Thymus (tissue), 11 donors: ENCODE data around the gene SMIM14. TPM values are rescaled to one million over a fixed set of nuclear protein-coding genes. Genes with fewer than 3 reads are reported as not detected.

Experiments used
- DNase-seq, 9 donors: peaks; one replicate each; pipeline ENCODE4 v3.0.0-alpha.2; 2013; ENCODE audit warnings: low spot score in 9 of 9, low read depth in 6 of 9, missing footprints in 1 of 9
- H3K27ac ChIP-seq, 2 donors: one replicate each; pipeline ENCODE4 v1.5.1; 2013; ENCODE audit warnings: control low read depth in 1 of 2, low read depth in 1 of 2, low read length in 1 of 2, mild to moderate bottlenecking in 1 of 2, moderate library complexity in 1 of 2
- H3K27me3 ChIP-seq, 2 donors: one replicate each; pipeline ENCODE4 v1.5.1; 2013; ENCODE audit warnings: low read length in 1 of 2; ENCODE audit not compliant: control insufficient read depth in 2 of 2, insufficient read depth in 1 of 2
- H3K36me3 ChIP-seq, 2 donors: one replicate each; pipeline ENCODE4 v1.5.1; 2013; ENCODE audit warnings: low read length in 1 of 2, mild to moderate bottlenecking in 1 of 2, moderate library complexity in 1 of 2; ENCODE audit not compliant: control insufficient read depth in 2 of 2, insufficient read depth in 2 of 2
- H3K4me1 ChIP-seq, 2 donors: one replicate each; pipeline ENCODE4 v1.5.1; 2013; ENCODE audit warnings: low read length in 2 of 2; ENCODE audit not compliant: control insufficient read depth in 2 of 2, insufficient read depth in 2 of 2
- H3K4me3 ChIP-seq, 2 donors: one replicate each; pipeline ENCODE4 v1.5.1; 2013; ENCODE audit warnings: low read length in 2 of 2, control low read depth in 1 of 2, mild to moderate bottlenecking in 1 of 2
- H3K9me3 ChIP-seq, 2 donors: one replicate each; pipeline ENCODE4 v1.5.1; 2013; ENCODE audit warnings: low read length in 1 of 2, mild to moderate bottlenecking in 1 of 2; ENCODE audit not compliant: control insufficient read depth in 2 of 2, insufficient read depth in 1 of 2
- WGBS: extraction: QIAGEN DNeasy Blood & Tissue Kit; methylation state at CpG from one replicate; pipeline ENCODE4 v1.1.7; 2013; 5-methylcytosine and 5-hydroxymethylcytosine counted together
- polyA plus RNA-seq: library from polyadenylated mRNA; stranded (reverse); fragments of 200-250 nt; gene quantifications from one replicate; pipeline ENCODE4 v1.2.3, GENCODE V29; 2013
- total RNA-seq: library from RNA; stranded (reverse); fragments of 120-200 nt; gene quantifications from one replicate; pipeline ENCODE4 v1.2.4, GENCODE V29; 2013
- donor health status: healthy.

The SMIM14 gene
- total and polyA plus RNA-seq, 2 donors, result 13.0 to 42.0 TPM

GRCh38 chr4:39596971-39597370, 41.7 kb downstream of the SMIM14 start:
- Histone ChIP-seq H3K4me1 (no peaks in the 10 kb centered on the region), H3K36me3 (peaks cover 0 to 3% of the 10 kb centered on the region in 2 donors), H3K4me3 (no peak overlapping the region), H3K27me3 (no peaks in the 10 kb centered on the region), H3K9me3 (no peaks in the 10 kb centered on the region), H3K27ac (no peak overlapping the region)
- DNase-seq, result no peak
- WGBS, result 100% methylated on average over 3 of the region's 3 CpGs

- H3K9me3 ChIP-seq, result no peaks in the 10 kb centered on the region
- no peaks in the 10 kb centered on the region for H3K36me3 ChIP-seq
- H3K4me1 ChIP-seq, result no peaks in the 10 kb centered on the region
- WGBS, result 96% methylated on average over 5 of the region's 5 CpGs
- H3K27ac ChIP-seq, result no peak overlapping the region
- no peaks in the 10 kb centered on the region for H3K27me3 ChIP-seq
- H3K4me3 ChIP-seq, result no peak overlapping the region
- no peak for DNase-seq
Measured at GRCh38 chr4:39591290-39591689, 47.4 kb downstream of the SMIM14 start.

DNA sequence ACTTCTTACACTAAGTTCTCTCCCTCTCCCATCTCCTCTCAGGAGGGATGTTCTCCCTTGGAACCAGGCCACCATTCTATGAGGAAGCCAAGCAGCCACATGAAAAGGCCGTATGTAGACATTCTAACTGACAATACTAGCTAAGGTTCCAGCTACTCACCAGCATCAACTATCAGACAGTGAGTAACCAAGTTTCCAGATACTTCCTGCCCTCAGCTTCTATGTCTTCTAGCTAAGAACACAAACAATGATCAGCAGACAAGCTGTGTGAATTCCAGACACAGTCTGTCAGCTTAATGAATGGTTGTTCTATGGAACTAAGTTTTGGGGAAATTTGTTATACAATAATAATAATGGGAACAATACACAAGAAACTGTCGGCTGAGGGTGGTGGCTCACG, 50.8 kb downstream of the SMIM14 start:
- no peak for DNase-seq
- 81% methylated on average over 3 of the region's 3 CpGs for WGBS
- Histone ChIP-seq H3K4me3 (no peak overlapping the region), H3K4me1 (no peaks in the 10 kb centered on the region), H3K36me3 (no peaks in the 10 kb centered on the region), H3K27ac (no peak overlapping the region), H3K9me3 (no peaks in the 10 kb centered on the region), H3K27me3 (no peaks in the 10 kb centered on the region)

- Histone ChIP-seq H3K4me3 (no peak overlapping the region), H3K9me3 (no peaks in the 10 kb centered on the region), H3K27me3 (no peaks in the 10 kb centered on the region), H3K27ac (no peak overlapping the region), H3K36me3 (no peaks in the 10 kb centered on the region), H3K4me1 (no peaks in the 10 kb centered on the region)
- DNase-seq, result no peak
- 98% methylated on average over 5 of the region's 5 CpGs for WGBS
Measured at GRCh38 chr4:39574946-39575345, 63.7 kb downstream of the SMIM14 start.

DNA sequence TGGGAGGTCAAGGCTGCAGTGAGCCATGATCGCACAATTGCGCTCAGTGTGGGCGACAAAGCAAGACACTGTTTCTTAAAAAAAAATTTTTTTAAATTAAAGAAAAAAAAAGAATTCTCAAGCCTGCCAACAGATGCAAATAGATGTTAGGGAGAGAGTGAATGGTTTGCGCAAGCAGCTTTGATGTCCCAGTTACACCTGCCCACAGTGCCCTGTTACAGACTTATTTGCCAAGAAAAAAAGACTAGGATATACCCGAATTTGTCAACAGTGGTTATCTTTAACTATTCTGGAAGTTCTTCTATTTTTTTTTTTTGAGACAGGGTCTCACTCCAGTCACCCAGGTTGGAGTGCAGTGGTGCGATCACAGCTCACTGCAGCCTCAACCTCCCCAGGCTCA, 67.2 kb downstream of the SMIM14 start:
- no peak overlapping the region for H3K27ac ChIP-seq
- no peaks in the 10 kb centered on the region for H3K9me3 ChIP-seq
- no peak overlapping the region for H3K4me3 ChIP-seq
- no peaks in the 10 kb centered on the region for H3K36me3 ChIP-seq
- no peak for DNase-seq
- 90% methylated on average over 6 of the region's 6 CpGs for WGBS
- no peaks in the 10 kb centered on the region for H3K4me1 ChIP-seq
- no peaks in the 10 kb centered on the region for H3K27me3 ChIP-seq

DNA sequence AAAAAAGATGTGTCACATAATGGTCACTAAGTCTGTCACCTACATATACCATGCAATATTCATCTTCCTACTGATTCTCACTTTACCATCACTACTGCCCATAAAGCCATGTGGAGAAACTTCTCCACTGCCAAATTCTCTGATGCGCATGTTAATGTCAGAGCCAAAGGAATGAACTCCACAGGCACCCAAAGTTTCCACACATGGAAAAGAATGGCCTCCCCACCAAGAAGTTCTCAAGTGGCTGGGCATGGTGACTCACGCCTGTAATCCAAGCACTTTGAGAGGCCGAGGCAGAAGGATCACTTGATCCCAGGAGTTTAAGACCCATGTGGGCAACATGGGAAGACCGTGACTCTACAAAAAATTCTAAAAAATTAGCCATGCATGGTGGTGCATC, 67.6 kb downstream of the SMIM14 start:
- Histone ChIP-seq H3K9me3 (no peaks in the 10 kb centered on the region), H3K4me1 (no peaks in the 10 kb centered on the region), H3K36me3 (no peaks in the 10 kb centered on the region), H3K27ac (no peak overlapping the region), H3K4me3 (no peak overlapping the region), H3K27me3 (no peaks in the 10 kb centered on the region)
- WGBS, result 99% methylated on average over 4 of the region's 4 CpGs
- no peak for DNase-seq

GRCh38 chr4:39569209-39569608, 69.5 kb downstream of the SMIM14 start:
- no peak for DNase-seq
- no peak overlapping the region for H3K4me3 ChIP-seq
- 97% methylated on average over 4 of the region's 4 CpGs for WGBS
- peaks cover 0 to 2% of the 10 kb centered on the region in 2 donors for H3K36me3 ChIP-seq
- no peaks in the 10 kb centered on the region for H3K4me1 ChIP-seq
- no peaks in the 10 kb centered on the region for H3K27me3 ChIP-seq
- no peak overlapping the region for H3K27ac ChIP-seq
- H3K9me3 ChIP-seq, result no peaks in the 10 kb centered on the region

GRCh38 chr4:39568805-39569204, 69.9 kb downstream of the SMIM14 start:
- DNase-seq, result peak in 1 of 9 donors; percentile 6
- peaks cover 0 to 2% of the 10 kb centered on the region in 2 donors for H3K36me3 ChIP-seq
- no peaks in the 10 kb centered on the region for H3K27me3 ChIP-seq
- H3K9me3 ChIP-seq, result no peaks in the 10 kb centered on the region
- no peaks in the 10 kb centered on the region for H3K4me1 ChIP-seq
- H3K4me3 ChIP-seq, result no peak overlapping the region
- WGBS, result 91% methylated on average over 3 of the region's 3 CpGs
- no peak overlapping the region for H3K27ac ChIP-seq

- Histone ChIP-seq H3K4me1 (no peaks in the 10 kb centered on the region), H3K27ac (no peak overlapping the region), H3K36me3 (peaks cover 0 to 2% of the 10 kb centered on the region in 2 donors), H3K27me3 (no peaks in the 10 kb centered on the region), H3K9me3 (no peaks in the 10 kb centered on the region), H3K4me3 (no peak overlapping the region)
- DNase-seq, result no peak
- WGBS, result 99% methylated on average over 6 of the region's 6 CpGs
Measured at GRCh38 chr4:39565878-39566600, 72.6 kb downstream of the SMIM14 start.
